ENCODE results near the gene AMBRA1.

The AMBRA1 gene

GRCh38 chr11:46436113-46436512, 157.7 kb downstream of the AMBRA1 start:
- no peak for DNase-seq

GRCh38 chr11:46435679-46436078, 158.1 kb downstream of the AMBRA1 start:
- no peak for DNase-seq

- no peak for DNase-seq
Measured at GRCh38 chr11:46431211-46431610, 162.6 kb downstream of the AMBRA1 start.

- DNase-seq = peak; percentile 13
Measured at GRCh38 chr11:46429717-46430116, 164.1 kb downstream of the AMBRA1 start.

GRCh38 chr11:46427364-46427763, 166.5 kb downstream of the AMBRA1 start:
- DNase-seq = no peak

- DNase-seq = no peak
Measured at GRCh38 chr11:46426233-46426991, 167.4 kb downstream of the AMBRA1 start.

GRCh38 chr11:46422588-46422987, 171.2 kb downstream of the AMBRA1 start:
- DNase-seq = no peak

GRCh38 chr11:46421257-46421880, 172.5 kb downstream of the AMBRA1 start:
- no peak for DNase-seq

- DNase-seq = no peak
Measured at GRCh38 chr11:46420513-46420912, 173.3 kb downstream of the AMBRA1 start.

- no peak for DNase-seq
Measured at GRCh38 chr11:46418751-46419150, 175.1 kb downstream of the AMBRA1 start.

GRCh38 chr11:46417711-46418110, 176.1 kb downstream of the AMBRA1 start:
- DNase-seq = no peak

GRCh38 chr11:46414879-46415278, 178.9 kb downstream of the AMBRA1 start:
- DNase-seq = no peak

- no peak for DNase-seq
Measured at GRCh38 chr11:46414466-46414796, 179.4 kb downstream of the AMBRA1 start.

- DNase-seq = peak; percentile 29
Measured at GRCh38 chr11:46413760-46414465, 179.9 kb downstream of the AMBRA1 start.

- DNase-seq = no peak
Measured at GRCh38 chr11:46410021-46410420, 183.8 kb downstream of the AMBRA1 start.

GRCh38 chr11:46408407-46408986, 185.3 kb downstream of the AMBRA1 start:
- DNase-seq = no peak

GRCh38 chr11:46407635-46408034, 186.2 kb downstream of the AMBRA1 start:
- no peak for DNase-seq

- DNase-seq = no peak
Measured at GRCh38 chr11:46404476-46405017, 189.3 kb downstream of the AMBRA1 start.

- no peak for DNase-seq
Measured at GRCh38 chr11:46402957-46403902, 190.6 kb downstream of the AMBRA1 start.

GRCh38 chr11:46397526-46397925, 196.3 kb downstream of the AMBRA1 start:
- DNase-seq = no peak

GRCh38 chr11:46393759-46394158, 200.1 kb downstream of the AMBRA1 start:
- no peak for DNase-seq

GRCh38 chr11:46393231-46393616, 200.6 kb downstream of the AMBRA1 start:
- DNase-seq = no peak
